HEK293 (cell line): ENCODE results near the gene TMEM131L.

Experiments
- CTCF ChIA-PET: fragments of 350-600 bp; formaldehyde crosslinking; extraction: SDS; loops from one replicate; lab custom pipeline; 2021; ENCODE audit warnings: antibody characterized with exemption; lab: Yijun Ruan, JAX
- POLR2A ChIA-PET: fragments of 300-600 bp; formaldehyde crosslinking; extraction: SDS; loops from one replicate; lab custom pipeline; 2020; ENCODE audit warnings: antibody characterized with exemption, inconsistent platforms; lab: Yijun Ruan, JAX
- H3K27ac ChIP-seq: fragments of 200-500 bp; sonication (Bioruptor generic); 2 replicates; pipeline ENCODE4 v1.5.1; 2014; ENCODE audit warnings: low read depth, low read length, control low read depth, inconsistent platforms; ENCODE audit errors: extremely low read depth
- H3K36me3 ChIP-seq, 2 experiments: fragments of 200-500 bp in 1 of 2; sonication (Bioruptor generic) in 1 of 2; 1 replicate in 1 of 2; 2 replicates in 1 of 2; pipeline ENCODE4 v1.5.1; 2014 to 2017; ENCODE audit warnings: inconsistent platforms in 2 of 2, low read length in 2 of 2; ENCODE audit not compliant: control insufficient read depth in 2 of 2, insufficient read depth in 1 of 2
- H3K4me1 ChIP-seq: fragments of 200-500 bp; sonication (Bioruptor generic); 2 replicates; pipeline ENCODE4 v1.5.1; 2014; ENCODE audit warnings: mild to moderate bottlenecking, low read length, inconsistent platforms; ENCODE audit not compliant: control insufficient read depth, insufficient read depth
- H3K4me3 ChIP-seq: 2 replicates; pipeline ENCODE4 v1.5.1; 2011; ENCODE audit warnings: low read depth, mild to moderate bottlenecking, control low read depth, low read length, moderate library complexity
- H3K9me3 ChIP-seq: fragments of 200-500 bp; sonication (Bioruptor generic); 2 replicates; pipeline ENCODE4 v1.5.1; 2014; ENCODE audit warnings: low read depth, low read length, inconsistent platforms; ENCODE audit not compliant: control insufficient read depth, insufficient read depth
- KLF9 ChIP-seq: fragments of 450-650 bp; formaldehyde crosslinking; IDR thresholded peaks from 2 replicates; pipeline ENCODE4 v1.5.1; 2016; ENCODE audit warnings: missing biosample characterization, missing genetic modification characterization, low read depth
- MYNN ChIP-seq: fragments of 450-650 bp; formaldehyde crosslinking; IDR thresholded peaks from 2 replicates; pipeline ENCODE4 v1.5.1; 2016; ENCODE audit warnings: missing biosample characterization, missing genetic modification characterization, borderline replicate concordance
- OSR2 ChIP-seq: fragments of 450-650 bp; formaldehyde crosslinking; IDR thresholded peaks from 2 replicates; pipeline ENCODE4 v1.5.1; 2016; ENCODE audit warnings: missing biosample characterization, missing genetic modification characterization
- OVOL3 ChIP-seq: fragments of 450-650 bp; formaldehyde crosslinking; IDR thresholded peaks from 2 replicates; pipeline ENCODE4 v1.5.1; 2016; ENCODE audit warnings: missing biosample characterization, missing genetic modification characterization
- PRDM6 ChIP-seq: fragments of 450-650 bp; formaldehyde crosslinking; IDR thresholded peaks from 2 replicates; pipeline ENCODE4 v1.5.1; 2017; ENCODE audit warnings: missing biosample characterization, missing genetic modification characterization
- SP3 ChIP-seq: fragments of 450-650 bp; formaldehyde crosslinking; IDR thresholded peaks from 2 replicates; pipeline ENCODE4 v1.5.1; 2016; ENCODE audit warnings: missing biosample characterization, missing genetic modification characterization
- SP7 ChIP-seq: fragments of 450-650 bp; formaldehyde crosslinking; IDR thresholded peaks from 2 replicates; pipeline ENCODE4 v1.5.1; 2016; ENCODE audit warnings: missing biosample characterization, missing genetic modification characterization
- WT1 ChIP-seq: fragments of 450-650 bp; formaldehyde crosslinking; IDR thresholded peaks from 2 replicates; pipeline ENCODE4 v1.5.1; 2016; ENCODE audit warnings: missing biosample characterization, missing genetic modification characterization
- YY1 ChIP-seq: fragments of 450-650 bp; formaldehyde crosslinking; IDR thresholded peaks from 2 replicates; pipeline ENCODE4 v1.5.1; 2018; ENCODE audit warnings: missing biosample characterization, missing genetic modification characterization
- ZNF112 ChIP-seq: fragments of 450-650 bp; formaldehyde crosslinking; IDR thresholded peaks from 2 replicates; pipeline ENCODE4 v1.5.0; 2017; ENCODE audit warnings: missing biosample characterization, missing genetic modification characterization
- ZNF146 ChIP-seq: fragments of 450-650 bp; formaldehyde crosslinking; IDR thresholded peaks from 2 replicates; pipeline ENCODE4 v1.5.1; 2016; ENCODE audit warnings: missing biosample characterization, missing genetic modification characterization
- ZNF324 ChIP-seq: fragments of 450-650 bp; formaldehyde crosslinking; IDR thresholded peaks from 2 replicates; pipeline ENCODE4 v1.5.1; 2016; ENCODE audit warnings: missing biosample characterization, missing genetic modification characterization
- ZNF521 ChIP-seq: fragments of 450-650 bp; formaldehyde crosslinking; IDR thresholded peaks from 2 replicates; pipeline ENCODE4 v1.5.1; 2017; ENCODE audit warnings: missing biosample characterization, mild to moderate bottlenecking, missing genetic modification characterization
- ZNF571 ChIP-seq: fragments of 450-650 bp; formaldehyde crosslinking; IDR thresholded peaks from 2 replicates; pipeline ENCODE4 v1.5.0; 2017; ENCODE audit warnings: missing biosample characterization, missing genetic modification characterization
- ZNF610 ChIP-seq: fragments of 450-650 bp; formaldehyde crosslinking; IDR thresholded peaks from 2 replicates; pipeline ENCODE4 v1.5.1; 2016; ENCODE audit warnings: missing biosample characterization, missing genetic modification characterization, borderline replicate concordance
- ZNF776 ChIP-seq: fragments of 450-650 bp; formaldehyde crosslinking; IDR thresholded peaks from 2 replicates; pipeline ENCODE4 v1.5.0; 2017; ENCODE audit warnings: missing biosample characterization, missing genetic modification characterization, borderline replicate concordance
- ZSCAN4 ChIP-seq: fragments of 450-650 bp; formaldehyde crosslinking; IDR thresholded peaks from 2 replicates; pipeline ENCODE4 v1.5.1; 2017; ENCODE audit warnings: missing biosample characterization, missing genetic modification characterization
- ZXDB ChIP-seq: fragments of 450-650 bp; formaldehyde crosslinking; IDR thresholded peaks from 2 replicates; pipeline ENCODE4 v1.5.1; 2016; ENCODE audit warnings: missing biosample characterization, missing genetic modification characterization
- TF ChIP-seq, protein P1 (sequence below): fragments of 450-650 bp; formaldehyde crosslinking; IDR thresholded peaks from 2 replicates; pipeline ENCODE4 v1.5.1; 2016; ENCODE audit warnings: missing biosample characterization, missing genetic modification characterization
- TF ChIP-seq, protein P2 (sequence below): fragments of 450-650 bp; formaldehyde crosslinking; conservative IDR thresholded peaks from 2 replicates; pipeline ENCODE4 v1.5.1; 2016; ENCODE audit warnings: low read depth, missing biosample characterization, missing genetic modification characterization
- TF ChIP-seq, protein P3 (sequence below): fragments of 450-650 bp; formaldehyde crosslinking; IDR thresholded peaks from 2 replicates; pipeline ENCODE4 v1.5.1; 2016; ENCODE audit warnings: missing biosample characterization, missing genetic modification characterization
- TF ChIP-seq, protein P4 (sequence below): fragments of 450-650 bp; formaldehyde crosslinking; IDR thresholded peaks from 2 replicates; pipeline ENCODE4 v1.5.1; 2017; ENCODE audit warnings: missing biosample characterization, missing genetic modification characterization

The TMEM131L gene

DNA sequence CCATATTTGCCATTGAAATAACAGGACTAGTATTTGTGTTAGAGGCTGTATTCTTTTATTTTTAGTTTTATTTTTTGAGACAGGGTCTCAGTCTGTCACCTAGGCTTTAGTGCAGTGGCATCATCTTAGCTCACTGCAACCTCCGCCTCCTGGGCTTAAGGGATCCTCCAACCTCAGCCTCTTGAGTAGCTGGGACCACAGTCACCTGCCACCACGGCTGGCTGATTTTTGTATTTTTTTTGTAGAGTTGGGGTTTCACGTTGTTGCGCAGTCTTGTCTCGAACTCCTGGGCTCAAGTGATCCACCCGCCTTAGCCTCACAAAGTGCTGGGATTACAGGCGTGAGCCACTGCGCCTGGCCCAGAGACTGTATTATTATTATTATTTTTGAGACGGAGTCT, 15.3 kb downstream of the TMEM131L start:
- TF ChIP-seq ZNF610 (no peak), SP3 (no peak), ZNF324 (tag by site-specific recombination) (no peak), MYNN (tag by site-specific recombination) (no peak), ZNF571 (tag by site-specific recombination) (no peak), ZXDB (tag by site-specific recombination) (no peak), YY1 (tag by site-specific recombination) (no peak), ZNF776 (tag by site-specific recombination) (no peak), ZNF521 (tag by site-specific recombination) (no peak), ZSCAN4 (tag by site-specific recombination) (no peak)
- TF ChIP-seq, protein P1, sequence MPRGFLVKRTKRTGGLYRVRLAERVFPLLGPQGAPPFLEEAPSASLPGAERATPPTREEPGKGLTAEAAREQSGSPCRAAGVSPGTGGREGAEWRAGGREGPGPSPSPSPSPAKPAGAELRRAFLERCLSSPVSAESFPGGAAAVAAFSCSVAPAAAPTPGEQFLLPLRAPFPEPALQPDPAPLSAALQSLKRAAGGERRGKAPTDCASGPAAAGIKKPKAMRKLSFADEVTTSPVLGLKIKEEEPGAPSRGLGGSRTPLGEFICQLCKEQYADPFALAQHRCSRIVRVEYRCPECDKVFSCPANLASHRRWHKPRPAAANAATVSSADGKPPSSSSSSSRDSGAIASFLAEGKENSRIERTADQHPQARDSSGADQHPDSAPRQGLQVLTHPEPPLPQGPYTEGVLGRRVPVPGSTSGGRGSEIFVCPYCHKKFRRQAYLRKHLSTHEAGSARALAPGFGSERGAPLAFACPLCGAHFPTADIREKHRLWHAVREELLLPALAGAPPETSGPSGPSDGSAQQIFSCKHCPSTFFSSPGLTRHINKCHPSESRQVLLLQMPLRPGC: no peak
- TF ChIP-seq, protein P2, sequence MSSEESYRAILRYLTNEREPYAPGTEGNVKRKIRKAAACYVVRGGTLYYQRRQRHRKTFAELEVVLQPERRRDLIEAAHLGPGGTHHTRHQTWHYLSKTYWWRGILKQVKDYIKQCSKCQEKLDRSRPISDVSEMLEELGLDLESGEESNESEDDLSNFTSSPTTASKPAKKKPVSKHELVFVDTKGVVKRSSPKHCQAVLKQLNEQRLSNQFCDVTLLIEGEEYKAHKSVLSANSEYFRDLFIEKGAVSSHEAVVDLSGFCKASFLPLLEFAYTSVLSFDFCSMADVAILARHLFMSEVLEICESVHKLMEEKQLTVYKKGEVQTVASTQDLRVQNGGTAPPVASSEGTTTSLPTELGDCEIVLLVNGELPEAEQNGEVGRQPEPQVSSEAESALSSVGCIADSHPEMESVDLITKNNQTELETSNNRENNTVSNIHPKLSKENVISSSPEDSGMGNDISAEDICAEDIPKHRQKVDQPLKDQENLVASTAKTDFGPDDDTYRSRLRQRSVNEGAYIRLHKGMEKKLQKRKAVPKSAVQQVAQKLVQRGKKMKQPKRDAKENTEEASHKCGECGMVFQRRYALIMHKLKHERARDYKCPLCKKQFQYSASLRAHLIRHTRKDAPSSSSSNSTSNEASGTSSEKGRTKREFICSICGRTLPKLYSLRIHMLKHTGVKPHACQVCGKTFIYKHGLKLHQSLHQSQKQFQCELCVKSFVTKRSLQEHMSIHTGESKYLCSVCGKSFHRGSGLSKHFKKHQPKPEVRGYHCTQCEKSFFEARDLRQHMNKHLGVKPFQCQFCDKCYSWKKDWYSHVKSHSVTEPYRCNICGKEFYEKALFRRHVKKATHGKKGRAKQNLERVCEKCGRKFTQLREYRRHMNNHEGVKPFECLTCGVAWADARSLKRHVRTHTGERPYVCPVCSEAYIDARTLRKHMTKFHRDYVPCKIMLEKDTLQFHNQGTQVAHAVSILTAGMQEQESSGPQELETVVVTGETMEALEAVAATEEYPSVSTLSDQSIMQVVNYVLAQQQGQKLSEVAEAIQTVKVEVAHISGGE: no peak
- TF ChIP-seq, all 188 proteins: peak for 0
- ChIA-PET POLR2A (no interaction called here), CTCF (no interaction called here)
- Histone ChIP-seq H3K27ac (no peak overlapping the region), H3K9me3 (no peaks in the 10 kb centered on the region), H3K4me1 (peaks cover 16% of the 10 kb centered on the region), H3K4me3 (no peak overlapping the region), H3K36me3 (no peaks in the 10 kb centered on the region; a peak in 1 of 3 replicates)

- ChIA-PET CTCF (interaction anchor here (0.6 to 1.3 kb wide), 2 partner anchors 90 to 266 kb away, joined by 4 read pairs; no protein-coding TSS in a partner anchor), POLR2A (interaction anchor here (1.5 kb wide), 1 partner anchor 18 kb away, joined by 3 read pairs; no protein-coding TSS in a partner anchor)
- Histone ChIP-seq H3K9me3 (no peaks in the 10 kb centered on the region), H3K4me3 (no peak overlapping the region), H3K4me1 (peaks cover 24% of the 10 kb centered on the region), H3K36me3 (no peaks in the 10 kb centered on the region; a peak in 1 of 3 replicates), H3K27ac (no peak overlapping the region)
- TF ChIP-seq OSR2 (tag by site-specific recombination) (peak; percentile 25; the same call in 1 of the 2 replicates), SP7 (tag by site-specific recombination) (peak; percentile 95), ZNF776 (tag by site-specific recombination) (no peak), KLF9 (tag by site-specific recombination) (no peak), OVOL3 (tag by site-specific recombination) (no peak), ZNF571 (tag by site-specific recombination) (no peak), PRDM6 (tag by site-specific recombination) (peak; percentile 68), ZNF146 (tag by site-specific recombination) (no peak), ZNF112 (no peak), WT1 (0 out of 2 replicates have a peak, but pooled peaks have one; percentile 29)
- TF ChIP-seq, protein P3, sequence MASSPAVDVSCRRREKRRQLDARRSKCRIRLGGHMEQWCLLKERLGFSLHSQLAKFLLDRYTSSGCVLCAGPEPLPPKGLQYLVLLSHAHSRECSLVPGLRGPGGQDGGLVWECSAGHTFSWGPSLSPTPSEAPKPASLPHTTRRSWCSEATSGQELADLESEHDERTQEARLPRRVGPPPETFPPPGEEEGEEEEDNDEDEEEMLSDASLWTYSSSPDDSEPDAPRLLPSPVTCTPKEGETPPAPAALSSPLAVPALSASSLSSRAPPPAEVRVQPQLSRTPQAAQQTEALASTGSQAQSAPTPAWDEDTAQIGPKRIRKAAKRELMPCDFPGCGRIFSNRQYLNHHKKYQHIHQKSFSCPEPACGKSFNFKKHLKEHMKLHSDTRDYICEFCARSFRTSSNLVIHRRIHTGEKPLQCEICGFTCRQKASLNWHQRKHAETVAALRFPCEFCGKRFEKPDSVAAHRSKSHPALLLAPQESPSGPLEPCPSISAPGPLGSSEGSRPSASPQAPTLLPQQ (tag by site-specific recombination): no peak
- TF ChIP-seq, protein P4, sequence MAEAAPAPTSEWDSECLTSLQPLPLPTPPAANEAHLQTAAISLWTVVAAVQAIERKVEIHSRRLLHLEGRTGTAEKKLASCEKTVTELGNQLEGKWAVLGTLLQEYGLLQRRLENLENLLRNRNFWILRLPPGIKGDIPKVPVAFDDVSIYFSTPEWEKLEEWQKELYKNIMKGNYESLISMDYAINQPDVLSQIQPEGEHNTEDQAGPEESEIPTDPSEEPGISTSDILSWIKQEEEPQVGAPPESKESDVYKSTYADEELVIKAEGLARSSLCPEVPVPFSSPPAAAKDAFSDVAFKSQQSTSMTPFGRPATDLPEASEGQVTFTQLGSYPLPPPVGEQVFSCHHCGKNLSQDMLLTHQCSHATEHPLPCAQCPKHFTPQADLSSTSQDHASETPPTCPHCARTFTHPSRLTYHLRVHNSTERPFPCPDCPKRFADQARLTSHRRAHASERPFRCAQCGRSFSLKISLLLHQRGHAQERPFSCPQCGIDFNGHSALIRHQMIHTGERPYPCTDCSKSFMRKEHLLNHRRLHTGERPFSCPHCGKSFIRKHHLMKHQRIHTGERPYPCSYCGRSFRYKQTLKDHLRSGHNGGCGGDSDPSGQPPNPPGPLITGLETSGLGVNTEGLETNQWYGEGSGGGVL (tag by site-specific recombination): 0 out of 2 replicates have a peak, but pooled peaks have one; percentile 13
Measured at GRCh38 chr4:153483432-153484418, 17.6 kb downstream of the TMEM131L start.
